ENCODE data around the gene SP9. TPM values are rescaled to one million over a fixed set of nuclear protein-coding genes. Genes with fewer than 3 reads are reported as not detected.
A peak's percentile ranks its signal among the peaks of the same experiment; 100 is the strongest.
"Not testable (repeated sequence)": the region's sequence is repeated elsewhere in the genome, so short reads cannot be mapped to it uniquely, and the experiment has no call there.

SP9 gene
- polyA plus RNA-seq, 1 donor from 2014 or later = not detected

- no peak overlapping the region for H3K27ac Mint-ChIP-seq
- no peaks in the 10 kb centered on the region for H3K27me3 Mint-ChIP-seq
- no peaks in the 10 kb centered on the region for H3K4me1 Mint-ChIP-seq
- peaks cover 20% of the 10 kb centered on the region for H3K36me3 Mint-ChIP-seq
- H3K9me3 Mint-ChIP-seq = no peaks in the 10 kb centered on the region
- no peak overlapping the region for H3K4me3 Mint-ChIP-seq
These were observed 15.9 kb downstream of the SP9 start for GRCh38 chr2:174350593-174351181.

DNA sequence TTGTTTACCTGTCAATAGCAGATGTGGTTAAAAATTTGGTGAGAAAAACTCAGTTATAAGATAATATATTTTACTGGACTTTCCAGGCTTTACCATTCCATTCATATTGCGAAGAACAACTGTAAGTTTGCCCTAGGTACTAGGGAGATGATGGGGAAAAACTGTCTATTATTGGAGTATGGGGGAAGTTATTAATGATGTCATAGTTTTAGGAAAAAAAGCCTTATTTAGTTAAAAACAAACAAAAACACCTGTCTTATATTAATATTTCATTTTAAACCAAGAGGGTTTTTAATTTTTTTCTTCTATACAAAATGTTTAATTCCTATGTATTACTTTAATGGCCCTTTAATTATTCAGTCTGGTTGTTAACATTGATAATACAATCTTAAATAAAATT lies 18.2 kb downstream of the SP9 start:
- H3K9me3 Mint-ChIP-seq = no peaks in the 10 kb centered on the region
- no peaks in the 10 kb centered on the region for H3K4me1 Mint-ChIP-seq
- no peak overlapping the region for H3K27ac Mint-ChIP-seq
- H3K4me3 Mint-ChIP-seq = no peak overlapping the region
- H3K36me3 Mint-ChIP-seq = peaks cover 19% of the 10 kb centered on the region
- H3K27me3 Mint-ChIP-seq = no peaks in the 10 kb centered on the region

DNA sequence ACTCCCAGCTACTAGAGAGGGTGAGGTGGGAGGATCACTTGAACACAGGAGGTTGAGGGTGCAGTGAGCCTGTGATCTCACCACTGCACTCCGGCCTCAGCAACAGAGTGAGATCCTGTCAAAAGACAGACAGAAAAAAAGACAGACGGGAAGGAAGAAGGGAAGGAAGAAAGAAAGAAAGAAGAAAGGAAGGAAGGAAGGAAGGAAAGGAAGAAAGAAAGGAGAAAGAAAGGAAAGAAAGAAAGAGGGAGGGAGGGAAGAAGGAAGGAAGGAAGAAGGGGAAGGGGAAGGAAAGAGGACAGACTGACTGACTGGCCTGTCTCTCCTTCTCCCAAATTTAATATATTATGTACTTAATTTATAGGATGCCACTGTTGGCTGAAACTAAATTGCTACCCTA lies 21.6 kb downstream of the SP9 start:
- Mint-ChIP-seq H3K27ac (peak overlapping the region in 1 of 3 donors; percentile 62), H3K4me3 (no peak overlapping the region), H3K9me3 (no peaks in the 10 kb centered on the region), H3K4me1 (no peaks in the 10 kb centered on the region), H3K27me3 (no peaks in the 10 kb centered on the region), H3K36me3 (peaks cover 22% of the 10 kb centered on the region)

DNA sequence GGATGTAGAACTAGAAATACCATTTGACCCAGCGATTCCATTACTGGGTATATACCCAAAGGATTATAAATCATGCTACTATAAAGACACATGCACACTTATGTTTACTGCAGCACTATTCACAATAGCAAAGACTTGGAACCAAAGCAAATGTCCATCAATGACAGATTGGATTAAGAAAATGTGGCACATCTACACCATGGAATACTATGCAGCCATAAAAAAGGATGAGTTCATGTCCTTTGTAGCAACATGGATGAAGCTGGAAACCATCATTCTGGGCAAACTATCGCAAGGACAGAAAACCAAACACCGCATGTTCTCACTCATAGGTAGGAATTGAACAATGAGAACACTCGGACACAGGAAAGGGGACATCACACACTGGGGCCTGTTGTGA lies 24.9 kb downstream of the SP9 start:
- not testable (repeated sequence) for H3K4me3 Mint-ChIP-seq, H3K27me3 Mint-ChIP-seq, H3K27ac Mint-ChIP-seq, H3K4me1 Mint-ChIP-seq, H3K9me3 Mint-ChIP-seq
- H3K36me3 Mint-ChIP-seq = peaks cover 35% of the 10 kb centered on the region

DNA sequence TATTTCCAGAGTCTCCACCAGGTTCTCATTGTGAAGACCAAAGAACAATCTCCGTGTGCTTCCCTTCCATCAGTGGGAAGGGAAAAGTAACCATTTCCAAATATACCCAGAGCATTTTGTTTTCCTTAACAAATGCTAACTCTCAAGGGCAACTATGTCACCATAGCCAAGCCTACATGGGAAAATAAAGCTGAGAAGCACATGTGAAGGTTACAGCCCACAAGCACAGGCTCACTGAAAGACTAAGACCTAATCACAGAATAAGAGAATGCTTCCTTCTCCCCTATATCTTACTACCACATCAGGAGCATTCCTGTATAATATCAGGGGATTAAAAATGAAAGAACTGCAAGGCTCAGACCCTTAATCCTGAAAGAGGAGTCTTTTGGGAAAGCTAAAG lies 28.2 kb downstream of the SP9 start:
- Mint-ChIP-seq H3K4me1 (peaks cover 0 to 2% (median 0%) of the 10 kb centered on the region in 3 donors), H3K27ac (no peak overlapping the region), H3K9me3 (peaks cover 8 to 20% (median 14%) of the 10 kb centered on the region in 3 donors), H3K36me3 (peaks cover 56% of the 10 kb centered on the region), H3K4me3 (no peak overlapping the region), H3K27me3 (no peaks in the 10 kb centered on the region)

DNA sequence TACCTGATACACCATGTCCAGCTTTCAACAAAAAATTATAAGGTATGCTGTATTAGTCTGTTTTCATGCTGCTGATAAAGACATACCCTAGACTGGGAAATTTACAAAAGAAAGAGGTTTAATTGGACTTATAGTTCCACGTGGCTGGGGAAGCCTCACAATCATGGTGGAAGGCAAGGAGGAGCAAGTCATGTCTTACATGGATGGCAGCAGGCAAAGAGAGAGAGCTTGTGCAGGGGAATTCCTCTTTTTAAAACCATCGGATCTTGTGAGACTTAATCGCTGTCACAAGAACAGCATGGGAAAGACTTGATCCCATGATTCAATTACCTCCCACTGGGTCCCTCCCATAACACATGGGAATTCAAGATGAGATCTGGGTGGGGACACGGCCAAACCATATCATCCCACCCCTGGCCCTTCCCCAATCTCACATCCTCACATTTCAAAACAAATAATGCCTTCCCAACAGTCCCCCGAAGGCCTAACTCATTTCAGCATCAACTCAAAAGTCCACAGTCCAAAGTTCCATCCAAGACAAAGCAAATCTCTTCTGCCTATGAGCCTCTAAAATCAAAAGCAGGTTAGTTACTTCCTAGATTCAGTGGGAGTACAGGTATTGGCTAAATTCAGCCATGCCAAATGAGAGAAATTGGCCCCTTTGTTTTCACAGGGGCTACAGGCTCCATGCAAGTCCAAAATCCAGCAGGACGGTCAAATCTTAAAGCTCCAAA lies 28.9 kb downstream of the SP9 start:
- not testable (repeated sequence) for H3K4me1 Mint-ChIP-seq, H3K4me3 Mint-ChIP-seq, H3K27ac Mint-ChIP-seq, H3K27me3 Mint-ChIP-seq
- Mint-ChIP-seq H3K9me3 (peaks cover 8 to 20% (median 14%) of the 10 kb centered on the region in 3 donors), H3K36me3 (peaks cover 61% of the 10 kb centered on the region)

DNA sequence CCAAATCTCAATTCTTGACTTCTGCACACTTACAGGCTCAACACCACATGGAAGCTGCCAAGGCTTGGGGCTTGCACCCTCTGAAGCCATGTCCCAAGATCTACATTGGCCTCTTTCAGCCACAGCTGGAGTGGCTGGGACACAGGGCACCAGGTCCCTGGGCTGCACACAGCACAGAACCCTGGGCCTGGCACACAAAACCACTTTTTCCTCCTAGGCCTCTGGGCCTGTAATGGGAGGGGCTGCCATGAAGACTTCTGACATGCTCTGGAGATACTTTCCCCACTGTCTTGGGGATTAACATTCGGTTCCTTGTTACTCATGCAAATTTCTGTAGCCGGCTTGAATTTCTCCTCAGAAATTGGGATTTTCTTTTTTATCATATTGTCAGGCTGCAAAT lies 29.9 kb downstream of the SP9 start:
- peaks cover 0 to 4% (median 0%) of the 10 kb centered on the region in 3 donors for H3K4me1 Mint-ChIP-seq

GRCh38 chr2:174365571-174365970 lies 30.8 kb downstream of the SP9 start:
- Mint-ChIP-seq H3K4me1 (peaks cover 0 to 4% (median 0%) of the 10 kb centered on the region in 3 donors), H3K9me3 (peaks cover 8 to 20% (median 14%) of the 10 kb centered on the region in 3 donors), H3K27me3 (no peaks in the 10 kb centered on the region), H3K4me3 (no peak overlapping the region), H3K36me3 (peaks cover 59% of the 10 kb centered on the region), H3K27ac (peak overlapping the region in 1 of 3 donors; percentile 7)

More for the DNA sequence above, 29.9 kb downstream of the SP9 start:
- H3K27me3 Mint-ChIP-seq = no peaks in the 10 kb centered on the region
- no peak overlapping the region for H3K4me3 Mint-ChIP-seq
- peaks cover 61% of the 10 kb centered on the region for H3K36me3 Mint-ChIP-seq
- H3K27ac Mint-ChIP-seq = no peak overlapping the region
- peaks cover 8 to 20% (median 14%) of the 10 kb centered on the region in 3 donors for H3K9me3 Mint-ChIP-seq

- peaks cover 0 to 5% (median 0%) of the 10 kb centered on the region in 3 donors for H3K4me1 Mint-ChIP-seq
- peaks cover 49% of the 10 kb centered on the region for H3K36me3 Mint-ChIP-seq
- H3K9me3 Mint-ChIP-seq = peaks cover 8 to 20% (median 9%) of the 10 kb centered on the region in 3 donors
These were observed 33.9 kb downstream of the SP9 start for GRCh38 chr2:174368691-174369090.

GRCh38 chr2:174376967-174377366 lies 42.2 kb downstream of the SP9 start:
- no peak overlapping the region for H3K27ac Mint-ChIP-seq
- H3K27me3 Mint-ChIP-seq = no peaks in the 10 kb centered on the region
- no peak overlapping the region for H3K4me3 Mint-ChIP-seq
- H3K36me3 Mint-ChIP-seq = peaks cover 6% of the 10 kb centered on the region
- peaks cover 0 to 2% (median 0%) of the 10 kb centered on the region in 3 donors for H3K4me1 Mint-ChIP-seq
- H3K9me3 Mint-ChIP-seq = no peaks in the 10 kb centered on the region

More at GRCh38 chr2:174368691-174369090, 33.9 kb downstream of the SP9 start:
- Mint-ChIP-seq H3K27me3 (no peaks in the 10 kb centered on the region), H3K27ac (no peak overlapping the region), H3K4me3 (no peak overlapping the region)

- peak overlapping the region in 2 of 4 donors; percentile 40 to 49 for H3K4me3 Mint-ChIP-seq
- peaks cover 0 to 2% (median 0%) of the 10 kb centered on the region in 3 donors for H3K9me3 Mint-ChIP-seq
- no peaks in the 10 kb centered on the region for H3K27me3 Mint-ChIP-seq
- H3K4me1 Mint-ChIP-seq = peaks cover 8 to 18% (median 13%) of the 10 kb centered on the region in 3 donors
- peaks cover 8% of the 10 kb centered on the region for H3K36me3 Mint-ChIP-seq
- H3K27ac Mint-ChIP-seq = peak overlapping the region in 1 of 3 donors; percentile 46
These were observed 49.0 kb downstream of the SP9 start for GRCh38 chr2:174383796-174384195.

GRCh38 chr2:174385201-174385600 lies 50.4 kb downstream of the SP9 start:
- Mint-ChIP-seq H3K9me3 (peaks cover 0 to 2% (median 0%) of the 10 kb centered on the region in 3 donors), H3K27me3 (no peaks in the 10 kb centered on the region), H3K36me3 (peaks cover 8% of the 10 kb centered on the region), H3K27ac (no peak overlapping the region), H3K4me3 (no peak overlapping the region), H3K4me1 (peaks cover 10 to 22% (median 14%) of the 10 kb centered on the region in 3 donors)

Other genes starting within 250 kb of the SP9 start
- gene OLA1, start 86.4 kb upstream of the SP9 start, polyA plus RNA-seq = 59.7 TPM
- 8.1 TPM for gene SCRN3, start 60.8 kb downstream of the SP9 start, polyA plus RNA-seq
- 1.6 TPM for gene GPR155, start 152.1 kb downstream of the SP9 start, polyA plus RNA-seq

Data from IgD-negative memory B cell (primary cell).